GM18517 (cell line): ENCODE data around the gene NOTCH3.

Experiments used
- ATAC-seq: cut with Tn5 transposase; IDR thresholded peaks from one replicate; pipeline ENCODE4 v1.9.1; 2021; ENCODE audit warnings: mild to moderate bottlenecking, moderate library complexity; ENCODE audit not compliant: unreplicated experiment

NOTCH3 gene

DNA sequence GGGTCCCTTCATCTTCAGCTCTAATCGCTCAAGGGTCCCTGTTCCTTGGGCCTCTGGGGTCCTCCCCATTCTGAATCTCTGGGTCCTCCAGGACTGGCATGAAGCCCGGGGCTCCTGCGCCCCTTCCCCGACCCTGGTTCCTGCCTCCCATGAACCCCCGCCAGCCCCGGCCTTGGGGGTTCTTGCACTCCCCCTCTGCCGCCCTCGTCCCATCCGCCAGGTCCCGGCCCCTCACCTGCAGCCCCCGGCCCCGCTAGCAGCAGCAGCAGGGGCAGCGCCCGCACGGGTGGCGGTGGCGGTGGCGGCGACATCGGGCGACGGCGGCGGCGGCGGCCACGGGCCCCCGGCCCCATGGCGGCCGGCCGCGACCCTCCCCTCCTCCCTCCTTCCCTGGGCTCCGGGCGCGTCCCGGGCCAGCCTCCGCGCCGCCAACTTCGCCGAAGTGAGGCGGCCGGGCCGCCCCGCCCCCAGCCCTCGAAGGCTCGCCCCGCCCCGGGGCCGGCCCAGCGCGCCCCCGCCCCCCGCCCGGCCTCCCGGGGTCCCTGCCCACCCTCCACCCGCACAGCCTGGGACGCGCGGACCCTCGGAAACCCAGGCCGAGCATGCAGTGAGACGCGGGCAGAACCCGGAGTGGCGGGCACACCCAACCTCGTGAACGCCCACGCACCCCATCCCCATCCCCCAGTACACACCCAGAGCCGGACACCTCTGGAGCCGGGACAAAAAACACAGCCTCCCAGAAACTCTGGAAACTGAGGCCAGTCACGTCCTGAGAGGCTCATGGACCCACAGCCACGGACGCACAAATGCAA, at the start of gene NOTCH3:
Gene NOTCH3 (minus strand): TSS at position 443 of the 812 bp plus-strand sequence. CDS start 90 bp downstream, at position 353.
- ATAC-seq = no peak

DNA sequence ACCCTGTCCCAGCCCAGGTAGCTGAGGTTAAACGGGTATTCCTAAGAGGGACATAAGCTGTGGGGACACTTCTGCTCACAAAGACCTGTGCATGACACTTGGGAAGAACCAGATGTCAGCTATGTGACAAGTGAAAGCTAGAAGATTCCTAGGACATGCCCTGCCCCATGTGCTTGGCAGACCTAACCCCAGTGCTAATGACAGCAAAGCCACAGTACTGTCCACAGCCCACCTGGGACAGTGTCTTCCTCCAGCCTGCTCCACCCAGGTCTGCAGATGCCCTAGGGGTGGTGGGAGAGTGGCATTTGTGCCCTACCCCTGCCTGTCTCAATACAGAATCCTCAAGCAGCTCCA, 49.8 kb upstream of the NOTCH3 start:
- no peak for ATAC-seq

DNA sequence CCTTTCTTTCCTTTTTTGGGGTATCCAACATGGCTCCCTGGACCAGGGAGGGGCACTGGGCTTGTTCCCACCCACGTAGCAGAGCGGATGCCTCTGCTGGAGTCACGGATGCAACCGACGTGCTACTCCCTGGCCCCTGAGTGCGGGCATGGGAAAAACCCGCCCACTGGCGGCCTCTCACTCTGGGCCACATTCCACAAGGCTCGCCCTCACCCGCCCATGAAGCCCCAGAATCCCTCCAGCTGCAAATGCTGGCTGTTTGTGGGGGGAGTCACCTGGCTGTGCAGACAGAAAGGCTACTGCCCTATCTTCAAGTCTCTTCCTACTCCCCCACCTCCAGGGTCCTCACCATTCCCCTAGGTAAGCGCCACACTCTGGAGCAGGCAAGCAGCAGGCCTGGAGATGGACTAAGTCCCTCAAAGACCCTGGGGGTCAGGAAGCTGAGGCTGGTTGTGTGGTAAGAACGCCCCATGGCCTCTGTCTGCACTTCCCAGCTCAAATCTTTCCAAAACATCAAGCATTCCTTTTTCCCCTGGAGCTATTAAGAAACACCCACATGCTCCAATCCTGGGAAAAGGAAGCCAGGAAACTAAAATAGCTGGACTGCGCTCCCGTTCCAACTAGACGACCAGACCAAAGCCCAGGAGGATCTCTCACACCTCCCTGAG, 49.3 kb upstream of the NOTCH3 start:
- ATAC-seq = no peak

DNA sequence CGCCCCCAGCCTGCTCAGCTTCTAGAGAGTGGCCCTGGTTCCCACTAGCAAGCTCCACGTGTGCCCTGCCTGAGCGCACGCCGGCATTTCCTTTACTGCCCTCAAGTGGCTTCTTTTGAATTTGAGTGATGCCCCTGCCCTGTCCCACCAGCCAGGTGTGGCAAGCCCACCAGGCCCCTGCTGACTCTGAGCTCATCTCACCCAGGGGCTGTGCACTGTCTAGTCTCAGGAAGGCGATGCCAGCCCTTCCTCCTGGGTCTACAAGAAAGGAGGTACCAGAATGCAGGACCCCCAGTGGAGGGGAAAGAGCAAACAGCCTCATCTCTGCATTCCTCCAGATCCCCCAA, 48.7 kb upstream of the NOTCH3 start:
- ATAC-seq = no peak

DNA sequence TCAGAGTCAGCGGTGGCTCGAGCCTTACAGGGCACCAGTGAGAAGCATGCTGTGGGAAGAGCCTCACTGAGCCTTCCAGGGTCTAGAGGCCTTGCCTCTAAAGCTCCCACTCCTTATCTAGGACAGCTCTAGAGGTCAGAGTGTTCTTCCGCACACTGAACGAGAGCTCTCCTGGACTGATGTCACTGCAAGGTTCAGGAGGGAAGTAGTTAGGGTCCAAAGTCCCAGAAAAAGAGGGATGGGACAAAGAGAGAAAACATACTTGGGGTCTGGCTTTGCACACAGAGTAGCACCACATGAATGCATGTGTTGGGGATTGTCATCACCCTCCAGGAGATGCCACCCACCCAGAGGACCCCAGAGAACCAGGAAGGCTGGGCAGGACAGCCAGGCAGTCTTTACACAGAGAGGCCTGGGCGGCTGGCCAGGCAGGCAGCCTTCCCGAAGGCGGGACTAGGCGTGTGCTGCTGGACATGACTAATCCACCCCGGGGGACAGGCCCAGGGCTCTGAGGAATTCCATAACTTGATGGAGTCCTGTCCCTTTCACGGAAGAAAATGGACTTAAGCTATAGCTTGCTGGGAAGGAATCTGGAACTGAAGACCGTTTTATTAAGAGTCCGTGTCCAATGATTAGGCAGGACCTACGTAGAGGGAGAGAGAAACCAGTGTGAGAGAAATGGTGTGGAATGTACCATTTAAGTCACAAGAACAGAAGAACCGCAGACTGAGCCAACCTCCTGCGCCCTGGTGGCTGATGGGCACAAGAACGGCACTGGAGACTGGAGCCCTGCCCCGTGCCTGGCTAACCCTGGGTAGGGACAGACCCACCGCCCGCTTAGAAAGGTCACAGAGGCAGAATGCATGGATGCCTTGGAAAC, 48.1 kb upstream of the NOTCH3 start:
- no peak for ATAC-seq

DNA sequence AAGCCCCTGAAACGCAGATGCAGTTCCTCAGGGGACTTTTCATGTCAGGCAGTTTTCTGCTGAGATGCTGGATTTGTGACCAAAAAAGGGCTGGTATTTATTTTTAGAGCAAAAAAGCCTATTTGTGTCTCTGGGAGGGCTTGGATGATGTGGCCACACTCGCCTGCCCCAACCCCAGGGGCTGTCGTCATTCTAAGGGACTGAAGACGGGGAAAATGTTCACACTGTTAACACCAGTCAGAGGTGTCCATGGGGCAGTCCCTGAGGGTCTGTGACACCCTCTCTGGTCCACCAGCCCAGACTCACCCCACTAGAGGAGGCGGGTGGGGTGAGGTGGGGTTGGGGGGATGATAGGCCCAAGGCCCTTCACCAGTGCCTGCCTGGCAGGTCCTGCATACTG, 47.3 kb upstream of the NOTCH3 start:
- ATAC-seq = no peak

DNA sequence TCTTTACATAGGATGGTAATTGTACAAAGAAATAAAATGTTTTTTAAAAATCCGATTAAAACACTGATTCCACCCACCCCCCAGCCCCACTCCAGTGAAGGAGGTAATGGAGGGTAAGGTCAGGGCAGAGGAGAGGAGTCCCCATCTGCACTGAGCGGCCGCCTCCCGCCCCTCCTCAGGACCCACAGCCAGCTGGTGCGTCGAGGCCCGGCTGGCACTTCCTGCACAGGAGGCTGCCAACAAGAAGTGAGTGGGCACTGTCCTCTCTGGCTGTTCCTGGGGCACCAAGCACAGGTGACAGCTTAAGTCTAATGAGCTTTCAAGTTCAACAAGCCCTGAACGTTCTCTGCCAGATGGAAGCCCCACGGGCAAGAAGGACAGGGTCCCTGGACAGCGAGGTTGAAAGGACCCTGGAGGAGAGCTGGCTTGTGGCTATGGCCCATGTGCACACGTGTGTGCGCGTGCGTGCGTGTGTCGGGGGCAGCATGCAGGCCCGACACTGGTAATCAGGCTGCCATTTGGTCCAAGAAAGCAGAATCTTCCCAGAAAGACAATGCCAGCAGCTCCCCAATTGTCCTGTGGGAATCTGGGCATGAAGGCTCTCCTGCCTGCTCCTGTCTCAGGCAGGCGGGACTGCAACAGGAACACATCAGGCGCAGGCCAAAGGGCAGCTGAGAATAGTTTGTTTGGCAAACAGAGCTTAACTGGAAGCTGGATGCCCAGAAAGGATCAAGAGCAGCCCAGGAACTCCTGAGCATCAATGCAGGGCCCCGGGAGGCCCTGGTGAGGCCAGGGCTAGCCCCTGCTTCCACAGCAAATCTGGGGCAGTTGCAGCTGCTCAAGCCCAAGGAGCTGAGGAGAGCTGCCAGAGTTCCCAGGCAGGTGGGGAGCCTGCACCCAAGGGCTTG, 46.6 kb upstream of the NOTCH3 start:
- no peak for ATAC-seq

DNA sequence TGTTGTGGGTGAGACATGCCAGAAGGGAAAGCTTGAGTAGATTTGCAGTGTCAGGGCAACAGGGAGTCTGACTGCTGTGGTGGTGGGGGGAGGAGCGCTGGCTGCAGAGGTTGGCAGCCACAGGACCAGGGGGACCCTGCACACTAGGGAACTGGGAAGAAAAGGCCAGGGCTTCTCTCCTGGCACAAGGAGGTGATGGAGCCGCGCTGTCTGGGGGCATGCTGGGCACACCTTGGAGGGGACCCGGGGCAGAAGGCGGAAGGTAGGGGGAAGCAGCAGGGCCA, 45.3 kb upstream of the NOTCH3 start:
- ATAC-seq = no peak

DNA sequence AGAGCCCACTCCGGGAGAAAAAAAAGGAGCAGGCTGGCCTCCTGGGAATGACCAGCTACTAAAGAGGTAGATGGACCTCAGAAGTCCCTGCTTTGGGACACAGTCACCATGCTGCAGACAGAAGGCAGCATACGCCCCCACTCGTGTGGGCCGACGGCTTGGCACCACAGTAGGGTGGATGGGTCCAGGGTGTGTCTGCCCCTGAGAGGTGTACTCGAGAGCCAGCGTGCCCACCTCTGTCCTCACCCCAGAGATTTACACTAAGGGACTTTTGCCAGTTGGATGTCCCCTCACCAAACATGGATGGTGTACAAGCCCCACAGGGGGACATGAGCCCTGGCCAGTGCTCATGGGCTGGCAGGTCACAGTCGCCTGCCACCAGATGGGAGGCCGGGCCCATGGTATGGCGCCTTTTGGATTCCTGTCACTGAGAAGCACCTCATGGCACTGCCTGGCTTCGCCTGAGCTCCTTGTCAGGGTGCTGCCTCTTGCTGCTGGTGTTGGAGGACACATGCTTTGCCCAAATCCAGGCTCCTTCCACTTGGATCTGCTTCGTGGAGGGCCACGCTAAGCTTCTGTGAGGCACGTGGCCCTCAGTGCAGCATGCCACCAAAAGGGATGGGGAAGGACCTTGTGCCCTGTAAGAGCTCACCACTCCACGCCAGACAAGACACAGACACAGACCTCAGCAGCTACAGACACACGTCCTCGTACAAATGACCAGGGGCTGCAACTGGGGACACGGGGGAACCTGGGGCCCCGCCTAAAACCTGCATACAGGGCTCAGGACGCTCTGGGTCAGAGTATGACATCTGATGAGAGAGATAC, 44.8 kb upstream of the NOTCH3 start:
- ATAC-seq = no peak

DNA sequence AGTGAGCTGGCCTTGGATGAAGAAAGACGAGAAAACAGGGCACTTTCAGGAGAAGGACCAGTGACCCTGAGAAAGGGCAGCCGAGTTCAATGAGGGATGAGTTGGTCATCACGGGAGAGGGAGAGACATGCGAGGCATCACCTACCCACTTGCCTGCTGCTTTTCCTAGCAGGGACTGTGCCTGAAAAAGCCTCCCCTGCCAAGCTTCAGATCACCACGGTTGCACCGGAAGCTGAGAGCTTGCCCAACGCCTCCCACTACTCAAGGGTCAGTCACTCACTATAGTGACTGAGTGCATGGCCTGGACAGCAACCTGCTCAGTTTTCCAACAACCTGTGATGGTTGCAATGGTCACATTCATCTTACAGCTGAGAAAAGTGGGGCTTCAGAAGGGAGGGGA, 44.0 kb upstream of the NOTCH3 start:
- ATAC-seq = no peak

DNA sequence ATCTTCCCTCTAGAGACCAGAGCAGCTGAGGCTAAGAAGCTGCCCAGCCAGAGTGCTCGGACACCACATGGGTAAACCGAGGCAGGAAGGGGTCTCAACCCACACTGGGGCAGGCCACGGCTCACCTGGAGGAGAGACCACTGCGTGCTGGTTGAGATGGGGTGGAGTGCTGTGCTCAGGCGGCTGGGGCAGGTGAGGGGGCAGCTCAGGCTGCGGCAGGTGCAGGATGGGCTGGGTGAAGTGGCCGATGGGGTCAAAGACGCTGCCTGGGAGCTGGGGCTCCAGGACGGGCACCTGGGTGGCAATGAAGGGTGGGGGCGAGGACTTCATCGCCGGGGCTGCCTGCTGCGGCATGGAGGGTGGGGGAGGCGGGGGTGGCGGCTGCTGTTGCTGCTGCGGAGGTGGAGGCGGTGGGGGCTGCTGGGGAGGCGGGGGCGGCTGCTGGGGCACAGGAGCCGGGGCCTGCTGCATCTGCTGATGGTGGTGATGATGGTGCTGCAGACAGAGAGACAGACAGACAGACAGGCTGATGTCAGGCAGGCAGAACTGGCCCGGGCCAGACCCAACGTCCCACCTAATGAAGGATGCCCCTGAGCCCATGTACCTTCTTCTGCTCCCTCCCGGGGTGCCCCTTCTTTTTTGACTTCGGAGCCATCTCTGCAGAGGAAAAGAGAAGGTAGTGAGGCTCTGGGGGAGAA, 43.5 kb upstream of the NOTCH3 start:
- ATAC-seq = no peak

DNA sequence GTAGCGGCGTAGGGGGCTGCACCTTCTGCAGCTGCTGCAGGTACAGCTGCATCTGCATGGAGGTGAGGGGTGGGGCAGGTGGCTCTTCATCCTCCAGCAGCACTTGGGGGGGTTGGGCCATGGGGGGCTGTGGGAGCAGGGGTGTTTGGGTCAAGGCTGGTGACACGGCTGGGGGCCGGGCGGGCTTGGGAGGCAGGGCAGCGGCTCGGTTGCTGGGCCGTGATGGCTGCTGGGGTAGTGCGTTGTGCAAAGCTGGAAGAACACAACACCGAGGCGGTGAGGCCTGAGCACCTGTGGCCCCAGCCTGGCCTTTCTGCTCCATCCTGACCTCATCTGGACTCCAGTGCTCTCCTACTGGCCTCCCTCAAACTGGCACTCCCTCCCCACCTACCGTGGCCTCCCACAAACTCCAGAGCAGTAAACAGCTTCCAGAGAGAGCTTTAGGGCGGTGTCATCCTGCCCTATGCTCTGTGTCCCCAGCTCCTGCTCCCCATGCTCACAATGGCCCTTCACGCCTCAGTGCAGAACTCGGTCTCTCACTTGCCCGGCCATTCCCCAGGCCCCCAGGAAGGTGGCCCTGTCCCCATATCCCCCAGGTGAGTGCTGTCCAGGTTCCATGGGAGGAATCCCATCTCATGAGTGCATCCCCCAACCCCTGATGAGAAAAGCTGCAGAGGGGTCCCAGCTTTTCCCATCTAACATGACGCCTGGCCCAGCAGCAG, 42.6 kb upstream of the NOTCH3 start:
- no peak for ATAC-seq

DNA sequence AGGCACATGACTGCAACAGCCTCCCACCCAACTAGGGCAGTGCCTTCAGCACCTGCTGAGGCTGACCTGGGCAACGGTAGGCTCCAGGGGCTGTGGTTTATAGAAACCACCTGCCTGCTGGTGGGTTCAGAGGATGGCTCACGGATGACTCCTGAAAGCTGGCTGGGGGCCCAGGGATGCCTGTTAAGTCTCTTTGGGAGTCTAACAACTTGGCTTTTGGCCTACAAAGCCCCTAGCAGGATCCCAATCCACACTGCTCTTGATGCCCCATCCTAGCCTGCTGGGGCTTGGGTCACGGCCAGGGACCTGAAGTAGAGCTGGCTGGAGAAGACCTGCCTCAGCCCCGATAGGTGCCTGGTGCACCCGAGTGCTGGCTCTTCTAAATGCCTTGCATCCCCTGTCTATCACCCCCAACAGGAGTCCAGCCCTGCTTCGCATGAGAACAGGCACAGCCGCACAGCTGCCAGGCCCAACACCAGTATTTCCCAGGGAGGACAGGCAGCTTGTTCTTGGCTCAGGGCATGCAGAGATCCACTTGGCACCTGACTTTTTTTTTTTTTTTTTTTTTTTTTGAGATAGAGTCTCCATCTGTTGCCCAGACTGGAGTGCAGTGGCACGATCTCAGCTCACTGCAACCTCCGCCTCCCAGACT, 40.6 kb upstream of the NOTCH3 start:
- ATAC-seq = no peak

DNA sequence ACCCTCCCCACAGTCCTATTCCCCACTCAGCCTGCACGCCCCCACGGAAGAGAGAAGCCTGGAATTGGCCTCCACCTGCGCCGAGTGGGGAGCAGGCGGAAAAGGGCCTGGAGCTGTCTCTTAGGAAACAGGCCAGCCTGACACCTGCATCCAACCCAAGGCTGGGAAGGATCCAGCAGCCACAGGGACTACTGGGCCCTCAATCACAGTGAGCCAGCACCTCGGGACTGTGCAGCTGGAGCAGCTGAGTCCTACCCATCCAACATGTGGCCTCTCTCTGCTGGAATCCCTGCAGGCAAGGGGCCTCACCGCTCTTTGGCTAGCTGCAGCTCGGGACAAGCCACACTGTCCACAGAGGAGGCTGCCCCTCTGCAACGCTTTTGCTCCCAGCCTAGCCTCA, 39.7 kb upstream of the NOTCH3 start:
- no peak for ATAC-seq

DNA sequence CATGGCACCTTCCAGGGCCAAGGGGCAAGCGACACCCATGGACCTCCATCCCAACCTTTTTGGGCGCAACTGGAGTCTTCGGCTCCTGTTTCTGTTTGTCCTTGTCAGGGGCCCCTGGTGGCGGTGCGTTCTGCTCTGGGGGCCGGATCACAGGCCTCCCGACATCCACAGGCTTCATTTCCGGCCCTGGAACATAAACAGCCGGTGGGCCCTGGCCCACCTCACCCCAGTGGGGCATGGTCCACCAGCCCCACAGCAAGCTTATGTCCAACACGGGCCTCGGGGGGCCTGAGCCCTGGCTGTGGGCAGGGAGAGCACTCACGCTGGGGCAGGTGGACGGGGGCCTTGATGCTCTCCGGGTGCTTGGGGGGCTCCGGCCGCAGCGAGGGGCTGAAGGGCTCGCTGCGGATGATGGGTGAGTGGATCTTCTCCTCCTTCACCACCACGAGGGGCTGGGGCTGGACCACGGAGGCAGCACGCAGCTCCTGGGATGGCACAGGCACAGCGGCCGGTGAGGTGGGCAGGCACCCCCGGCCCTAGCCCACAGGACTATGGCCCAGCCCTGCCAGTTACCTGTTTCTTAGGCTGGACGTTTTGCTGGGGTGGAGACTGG, 38.6 kb upstream of the NOTCH3 start:
- ATAC-seq = no peak

DNA sequence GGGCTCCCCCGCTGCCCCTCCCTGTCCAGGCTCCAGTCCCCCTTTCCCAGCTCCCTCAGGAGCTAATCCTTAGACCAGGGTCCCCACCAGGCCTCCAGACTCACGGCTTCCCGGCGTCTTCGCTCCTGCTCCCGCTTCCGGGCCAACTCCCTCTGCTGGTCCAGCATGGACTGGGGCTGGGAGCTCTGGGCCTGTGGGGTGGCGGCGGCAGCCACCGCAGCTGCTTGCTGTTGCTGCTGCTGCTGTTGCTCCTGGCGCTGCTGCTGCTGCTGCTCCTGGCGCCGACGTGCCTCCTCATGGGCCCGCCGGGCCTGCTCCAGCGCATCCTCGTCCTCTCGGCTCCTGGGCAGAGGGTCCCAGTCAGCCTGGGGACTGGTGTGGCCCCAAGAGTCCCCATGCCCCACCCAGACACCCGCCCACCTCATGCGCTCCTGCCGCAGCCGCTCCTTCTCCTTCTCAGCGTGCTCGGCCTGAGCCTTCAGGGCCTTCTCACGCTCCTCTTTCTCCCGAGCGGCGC, 37.9 kb upstream of the NOTCH3 start:
- no peak for ATAC-seq

DNA sequence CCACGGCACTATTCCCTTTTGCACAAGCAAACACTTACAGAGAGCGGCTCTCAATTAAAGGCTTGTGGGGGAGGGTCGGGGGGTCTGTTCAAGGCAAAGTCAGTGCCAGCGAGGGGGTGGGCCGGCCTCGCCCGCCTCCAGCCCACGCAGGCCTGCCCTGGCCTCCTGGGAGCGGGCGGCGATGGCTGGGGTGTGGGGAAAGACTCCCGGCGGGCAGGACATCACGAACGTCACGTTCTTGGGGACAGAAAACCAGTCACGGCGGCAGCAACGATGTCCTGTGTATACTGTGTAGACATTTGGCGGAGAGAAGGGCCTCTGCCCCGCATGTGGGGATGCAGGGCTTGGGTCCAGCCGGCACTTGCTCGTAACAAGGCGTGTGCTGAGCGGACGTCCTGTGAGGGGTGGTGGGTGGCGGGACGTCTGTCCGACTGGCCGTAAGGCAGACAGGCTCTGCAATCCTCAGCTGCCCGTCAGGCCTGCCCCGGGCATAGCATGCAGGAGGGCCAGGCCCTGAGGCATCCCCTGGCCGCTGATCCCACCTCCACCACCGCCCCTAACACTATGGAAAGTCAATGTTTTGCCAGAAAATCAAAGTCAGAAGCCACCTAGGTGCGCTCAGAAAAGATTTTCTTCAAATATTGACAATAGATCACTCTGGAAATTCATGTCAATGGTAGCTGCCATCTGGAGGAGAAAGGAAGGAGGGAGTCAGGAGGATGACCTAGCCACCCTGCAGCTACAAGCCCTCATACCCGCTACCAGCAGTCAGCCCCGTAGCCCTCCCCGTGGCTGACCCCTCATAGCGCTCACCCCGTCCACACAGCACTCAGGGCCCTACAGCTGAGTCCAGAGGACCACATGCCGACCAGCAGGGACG, 37.2 kb upstream of the NOTCH3 start:
- ATAC-seq = no peak
